GM12878 (cell line): Measurements from ENCODE around the gene LRRC3C. TPM values are rescaled to one million over a fixed set of nuclear protein-coding genes. Genes with fewer than 3 reads are reported as not detected.

ENCODE experiments used
- BCL3 ChIP-seq: IDR thresholded peaks from 2 replicates; pipeline ENCODE4 v1.6.1; 2011; ENCODE audit warnings: borderline replicate concordance, low read depth, mild to moderate bottlenecking, moderate library complexity, low read length; ENCODE audit not compliant: insufficient read depth, poor library complexity, severe bottlenecking
- E4F1 ChIP-seq: fragments of 450-650 bp; IDR thresholded peaks from 2 replicates; pipeline ENCODE4 v1.6.1; 2018; ENCODE audit warnings: borderline replicate concordance, mild to moderate bottlenecking; ENCODE audit not compliant: partially characterized antibody
- EGR1 ChIP-seq, 2 experiments: IDR thresholded peaks; 1 replicate in 1 of 2; 2 replicates in 1 of 2; pipeline ENCODE4 v1.6.1; 2011 to 2012; ENCODE audit warnings: low read depth in 2 of 2, low read length in 2 of 2, borderline replicate concordance in 1 of 2, mild to moderate bottlenecking in 1 of 2, moderate library complexity in 1 of 2
- ESRRA ChIP-seq: IDR thresholded peaks from 2 replicates; pipeline ENCODE4 v1.6.1; 2012; ENCODE audit warnings: mild to moderate bottlenecking, low read length, improper control_type of control experiment
- FOS ChIP-seq: IDR thresholded peaks from 3 replicates; pipeline ENCODE4 v1.6.1; 2011; ENCODE audit warnings: borderline replicate concordance; ENCODE audit not compliant: insufficient read length; ENCODE audit errors: extremely low read depth
- JUNB ChIP-seq: IDR thresholded peaks from 2 replicates; pipeline ENCODE4 v1.6.1; 2016; ENCODE audit warnings: antibody characterized with exemption, mild to moderate bottlenecking
- NRF1 ChIP-seq: conservative IDR thresholded peaks from 2 replicates; pipeline ENCODE4 v1.6.1; 2011; ENCODE audit warnings: mild to moderate bottlenecking, low read depth, low read length, improper control_type of control experiment
- POLR2AphosphoS2 ChIP-seq: IDR thresholded peaks from 2 replicates; pipeline ENCODE4 v1.6.1; 2011; ENCODE audit warnings: low read depth, mild to moderate bottlenecking, low read length, improper control_type of control experiment, moderate library complexity
- polyA plus RNA-seq, 11 experiments: library from polyadenylated mRNA; depleted of rRNA in 4 of 11; unstranded in 6 of 11; stranded (reverse) in 5 of 11; fragments of >200 nt; fragmentation: Nextera tagmentation in 4 of 11; fragmentation: Illumina TruSeq in 1 of 11; extraction: Ambion mirVana in 4 of 11; extraction: Trizol in 1 of 11; gene quantifications; 1 replicate in 1 of 11; 2 replicates in 10 of 11; pipeline versions ENCODE4 v1.2.1 to v1.2.3, GENCODE V29; 2011 to 2016; ENCODE audit warnings: inconsistent platforms in 2 of 11, missing spikeins in 2 of 11, low read depth in 1 of 11
- total RNA-seq, 4 experiments: library from RNA; depleted of rRNA in 3 of 4; stranded (reverse); fragments of >200 nt in 3 of 4; fragmentation: Illumina TruSeq in 1 of 4; extraction: Trizol in 1 of 4; gene quantifications; 2 replicates each; pipeline versions ENCODE4 v1.2.1 to v1.2.3, GENCODE V29; 2013 to 2021

The LRRC3C gene
- total and polyA plus RNA-seq, 10 of the 15 experiments (the other 5 are each of a cell fraction or from before 2014, with no cell fraction given) = not detected

- TF ChIP-seq BCL3 (no peak), POLR2AphosphoS2 (no peak), JUNB (no peak), FOS (no peak), ESRRA (no peak), EGR1 (IDR thresholded peaks at IDR 0.05; ENCODE audit: borderline replicate concordance in 1 of 2, low read depth in 2 of 2, low read length in 2 of 2) (no peak), NRF1 (no peak), E4F1 (no peak)
These were observed 9.9 kb downstream of the LRRC3C start (continued) for GRCh38 chr17:39937447-39937846.
